K562 (cell line): Measurements from ENCODE around the gene XPA. TPM values are rescaled to one million over a fixed set of nuclear protein-coding genes. Genes with fewer than 3 reads are reported as not detected.

Source experiments
- ATAC-seq: fragments of 200-7000 bp; cut with Tn5 transposase; 3 replicates; pipeline ENCODE4 v1.9.1; 2020; ENCODE audit warnings: moderate library complexity
- BruUV-seq: library from RNA; stranded (reverse); fragments of 400-500 nt; replicated peaks from 2 replicates; lab custom pipeline; 2021; lab: Mats Ljungman, UMichigan
- CTCF ChIA-PET: fragments of 300-600 bp; formaldehyde crosslinking; extraction: SDS; loops from one replicate; lab custom pipeline; 2021; ENCODE audit warnings: low intra/inter-chr PET ratio; lab: Yijun Ruan, JAX
- POLR2A ChIA-PET: fragments of 300-600, 350-650 bp; sonication (Branson Sonifier 250); formaldehyde crosslinking; extraction: SDS; loops from one replicate; lab custom pipeline; 2021; ENCODE audit warnings: antibody characterized with exemption, inconsistent platforms; lab: Yijun Ruan, JAX
- DNase-seq, 4 experiments: peaks; one replicate each; pipeline versions ENCODE4 v3.0.0 to v3.0.0-alpha.2; 2011 to 2018; ENCODE audit warnings: low spot score in 3 of 4, mixed read lengths in 3 of 4; ENCODE audit errors: extremely low read depth in 1 of 4
- FAIRE-seq: peaks from 2 replicates; lab custom pipeline; 2011; peaks lifted over from hg19 to GRCh38; lab: Jason Lieb, UNC
- H2AFZ ChIP-seq: 2 replicates; pipeline ENCODE4 v1.6.0; 2011; ENCODE audit warnings: low read depth, low read length, control low read depth, inconsistent platforms
- H3K27ac ChIP-seq: fragments of 200-600 bp; 3 replicates; pipeline ENCODE4 v1.8.0; 2011; ENCODE audit warnings: low read depth, mild to moderate bottlenecking, control low read depth, inconsistent platforms, low read length, moderate library complexity, mixed read lengths; ENCODE audit errors: extremely low read depth
- H3K27me3 ChIP-seq, 2 experiments: fragments of 300-600 bp in 1 of 2; 2 replicates in 1 of 2; 3 replicates in 1 of 2; pipeline versions ENCODE4 v1.6.0 to v1.8.0; 2011; ENCODE audit warnings: inconsistent platforms in 2 of 2, low read length in 2 of 2, mild to moderate bottlenecking in 1 of 2, mixed read lengths in 1 of 2, moderate library complexity in 1 of 2; ENCODE audit not compliant: control insufficient read depth in 2 of 2, insufficient read depth in 2 of 2
- H3K36me3 ChIP-seq: fragments of 300-600 bp; 3 replicates; pipeline ENCODE4 v1.8.0; 2011; ENCODE audit warnings: mild to moderate bottlenecking, low read length, inconsistent platforms; ENCODE audit not compliant: control insufficient read depth, insufficient read depth
- H3K4me1 ChIP-seq, 2 experiments: fragments of 200-600 bp in 1 of 2; replicated peaks in 1 of 2; 2 replicates in 1 of 2; 3 replicates in 1 of 2; pipeline versions ENCODE4 v1.5.1 to v1.8.0; 2011; ENCODE audit warnings: inconsistent platforms in 2 of 2, low read length in 2 of 2, mild to moderate bottlenecking in 1 of 2, mixed read lengths in 1 of 2, moderate library complexity in 1 of 2; ENCODE audit not compliant: control insufficient read depth in 2 of 2, insufficient read depth in 2 of 2
- H3K4me2 ChIP-seq: 2 replicates; pipeline ENCODE4 v1.6.1; 2011; ENCODE audit warnings: low read length, control low read depth, inconsistent platforms, mixed read lengths; ENCODE audit not compliant: insufficient read depth
- H3K4me3 ChIP-seq: fragments of 200-600 bp; sonication (generic), shearing (Covaris generic); 2 replicates; pipeline ENCODE4 v1.5.1; 2016; ENCODE audit warnings: control low read depth, inconsistent platforms
- H3K79me2 ChIP-seq: fragments of 200-600 bp; 3 replicates; pipeline ENCODE4 v1.8.0; 2011; ENCODE audit warnings: low read length, inconsistent platforms; ENCODE audit not compliant: control insufficient read depth, insufficient read depth
- H3K9ac ChIP-seq, 2 experiments: 2 replicates each; pipeline versions ENCODE4 v1.6.0 to v1.6.1; 2011; ENCODE audit warnings: low read depth in 2 of 2, low read length in 2 of 2, control low read depth in 1 of 2, inconsistent platforms in 1 of 2, mild to moderate bottlenecking in 1 of 2, mixed read lengths in 1 of 2; ENCODE audit not compliant: insufficient read depth in 1 of 2
- H3K9me1 ChIP-seq: one replicate; pipeline ENCODE4 v1.6.0; 2011; ENCODE audit warnings: inconsistent platforms, mild to moderate bottlenecking, low read length, moderate library complexity; ENCODE audit not compliant: control insufficient read depth, insufficient read depth
- H3K9me3 ChIP-seq: replicated peaks from 2 replicates; pipeline ENCODE4 v1.5.1; 2011; ENCODE audit warnings: low read depth, low read length, inconsistent platforms; ENCODE audit not compliant: control insufficient read depth, insufficient read depth
- H4K20me1 ChIP-seq: replicated peaks from 2 replicates; pipeline ENCODE4 v1.6.1; 2011; ENCODE audit warnings: low read length, inconsistent platforms, mixed read lengths; ENCODE audit not compliant: control insufficient read depth, insufficient read depth
- CCAR2 ChIP-seq: fragments of 200-400 bp; formaldehyde crosslinking; IDR thresholded peaks from 2 replicates; pipeline ENCODE4 v1.6.1; 2017; ENCODE audit warnings: mild to moderate bottlenecking, low read depth, low read length
- SFPQ ChIP-seq: fragments of 200-400 bp; formaldehyde crosslinking; IDR thresholded peaks from 2 replicates; pipeline ENCODE4 v1.6.1; 2017; ENCODE audit warnings: mild to moderate bottlenecking, low read depth, low read length, moderate library complexity
- in situ Hi-C: fragments of 300-500 bp; cut with MboI; formaldehyde crosslinking; loops from 4 replicates; pipeline ENCODE4 v1.15.0; 2018; ENCODE audit warnings: inconsistent platforms, mixed read lengths
- intact Hi-C: fragments of 100-400 bp; cut with micrococcal nuclease; formaldehyde crosslinking; loops from 2 replicates; pipeline ENCODE4 v1.14.2; 2022
- polyA plus RNA-seq, 8 experiments: library from polyadenylated mRNA; depleted of rRNA in 4 of 8; stranded (reverse) in 5 of 8; unstranded in 3 of 8; fragments of >200 nt; fragmentation: Nextera tagmentation in 2 of 8; fragmentation: Illumina TruSeq in 1 of 8; extraction: Ambion mirVana in 2 of 8; extraction: Trizol in 1 of 8; gene quantifications; 2 replicates each; pipeline versions ENCODE4 v1.2.1 to v1.2.3, GENCODE V29; 2011 to 2014; ENCODE audit warnings: inconsistent platforms in 1 of 8, missing spikeins in 1 of 8
- total RNA-seq, 7 experiments: library from RNA; depleted of rRNA in 6 of 7; stranded (reverse); fragments of >200 nt in 6 of 7; fragmentation: Illumina TruSeq in 2 of 7; extraction: Trizol in 2 of 7; gene quantifications; 2 replicates each; pipeline versions ENCODE4 v1.2.1 to v1.2.3, GENCODE V29; 2011 to 2021; ENCODE audit warnings: low replicate concordance in 1 of 7
- TF ChIP-seq, protein P1 (sequence below): sonication (generic); formaldehyde crosslinking; IDR thresholded peaks from 2 replicates; pipeline ENCODE4 v1.8.0; 2022; ENCODE audit warnings: mild to moderate bottlenecking, missing genetic modification reagents, borderline replicate concordance

The XPA gene
- total and polyA plus RNA-seq, 9 of the 15 experiments (the other 6 are each of a cell fraction or from before 2014, with no cell fraction given) = 5.1 to 18.2 (median 14.1) TPM

DNA sequence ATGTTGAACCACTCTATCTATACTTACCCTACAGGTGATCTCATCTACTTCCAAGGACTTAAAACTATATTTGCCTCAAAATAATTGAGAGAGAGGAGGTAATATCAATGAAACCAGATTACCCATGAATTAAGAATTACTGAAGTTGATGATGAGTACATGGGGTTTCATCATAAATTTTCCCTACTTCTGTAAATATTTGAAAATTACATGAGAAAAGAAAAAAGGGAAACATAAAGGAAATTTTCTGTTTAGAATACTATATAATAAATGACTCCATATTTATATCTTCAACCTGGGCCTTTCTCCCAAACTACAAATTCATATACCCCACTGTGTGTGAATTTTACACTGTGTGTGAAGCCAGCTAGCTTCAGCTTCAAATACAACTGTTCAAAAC lies 66.5 kb downstream of the XPA start:
- FAIRE-seq = no peak
- H3K36me3 ChIP-seq = peaks cover 25% of the 10 kb centered on the region; the same call in 2 of the 3 replicates
- no peaks in the 10 kb centered on the region for H3K9me1 ChIP-seq
- no peaks in the 10 kb centered on the region for H3K9me3 ChIP-seq
- H2AFZ ChIP-seq = no peak overlapping the region
- in situ Hi-C loops (no loop called here), intact Hi-C loops (no loop called here)
- no peaks in the 10 kb centered on the region for H3K27me3 ChIP-seq
- no peak for DNase-seq
- ChIA-PET POLR2A (interaction anchor here (1.1 kb wide), 1 partner anchor 27 kb away, joined by 3 read pairs; no protein-coding TSS in a partner anchor), CTCF (no interaction called here)
- no TSS peak for BruUV-seq
- H3K79me2 ChIP-seq = peaks cover 72% of the 10 kb centered on the region
- no peak overlapping the region for H3K4me3 ChIP-seq
- no peak for ATAC-seq
- peaks cover 4 to 13% of the 10 kb centered on the region in 2 experiments; a peak in 3 of 5 replicates for H3K4me1 ChIP-seq
- H3K9ac ChIP-seq = no peak overlapping the region
- H4K20me1 ChIP-seq = no peaks in the 10 kb centered on the region
- no peak overlapping the region for H3K27ac ChIP-seq
- TF ChIP-seq, protein P1, sequence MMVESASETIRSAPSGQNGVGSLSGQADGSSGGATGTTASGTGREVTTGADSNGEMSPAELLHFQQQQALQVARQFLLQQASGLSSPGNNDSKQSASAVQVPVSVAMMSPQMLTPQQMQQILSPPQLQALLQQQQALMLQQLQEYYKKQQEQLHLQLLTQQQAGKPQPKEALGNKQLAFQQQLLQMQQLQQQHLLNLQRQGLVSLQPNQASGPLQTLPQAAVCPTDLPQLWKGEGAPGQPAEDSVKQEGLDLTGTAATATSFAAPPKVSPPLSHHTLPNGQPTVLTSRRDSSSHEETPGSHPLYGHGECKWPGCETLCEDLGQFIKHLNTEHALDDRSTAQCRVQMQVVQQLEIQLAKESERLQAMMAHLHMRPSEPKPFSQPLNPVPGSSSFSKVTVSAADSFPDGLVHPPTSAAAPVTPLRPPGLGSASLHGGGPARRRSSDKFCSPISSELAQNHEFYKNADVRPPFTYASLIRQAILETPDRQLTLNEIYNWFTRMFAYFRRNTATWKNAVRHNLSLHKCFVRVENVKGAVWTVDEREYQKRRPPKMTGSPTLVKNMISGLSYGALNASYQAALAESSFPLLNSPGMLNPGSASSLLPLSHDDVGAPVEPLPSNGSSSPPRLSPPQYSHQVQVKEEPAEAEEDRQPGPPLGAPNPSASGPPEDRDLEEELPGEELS (CRISPR knock-in tag) = no peak
- TF ChIP-seq CCAR2 (no peak), SFPQ (no peak)
- no peak overlapping the region for H3K4me2 ChIP-seq
